ENCODE data around the gene NANP. TPM values are rescaled to one million over a fixed set of nuclear protein-coding genes. Genes with fewer than 3 reads are reported as not detected.
"Not testable (repeated sequence)": the region's sequence is repeated elsewhere in the genome, so short reads cannot be mapped to it uniquely, and the experiment has no call there.

Gene NANP
- total RNA-seq, 3 donors from 2014 or later, result 2.5 to 4.9 (median 2.6) TPM

- DNase-seq, result no peak
- ATAC-seq, result no peak
- Histone ChIP-seq H3K9me3 (no peaks in the 10 kb centered on the region), H3K4me1 (ENCODE audit: low read depth) (no peaks in the 10 kb centered on the region), H3K4me3 (no peak overlapping the region), H3K36me3 (ENCODE audit: low read depth) (no peaks in the 10 kb centered on the region)
- intact Hi-C loops (cut with DNase I, micrococcal nuclease), result no loop called here
- TF ChIP-seq CTCF (IDR thresholded peaks at IDR 0.05), result no peak
Observed at GRCh38 chr20:25601659-25602058, 22.2 kb downstream of the NANP start.

DNA sequence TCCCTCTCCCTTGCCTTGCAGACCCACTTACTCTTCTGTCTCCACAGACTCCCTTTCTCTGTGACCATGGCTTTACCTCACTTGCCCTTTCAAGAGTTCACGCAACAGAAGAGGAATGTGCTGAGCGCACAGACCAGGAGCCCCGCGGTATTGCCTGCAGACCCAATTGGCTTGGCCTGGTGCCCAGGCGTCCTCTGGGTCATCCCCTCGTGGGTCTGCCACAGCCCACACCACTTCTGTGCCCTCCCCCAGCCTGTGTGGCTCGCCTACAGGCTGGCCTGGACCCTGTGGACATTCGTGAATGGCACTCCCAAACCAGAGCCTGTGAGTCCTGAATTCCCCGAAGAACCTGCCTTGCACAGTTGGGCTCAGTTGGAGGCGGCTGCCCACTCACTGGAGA lies 23.2 kb downstream of the NANP start:
- TF ChIP-seq CTCF (IDR thresholded peaks at IDR 0.05), result no peak
- Histone ChIP-seq H3K4me3 (no peak overlapping the region), H3K36me3 (ENCODE audit: low read depth) (no peaks in the 10 kb centered on the region), H3K4me1 (ENCODE audit: low read depth) (no peaks in the 10 kb centered on the region), H3K9me3 (no peaks in the 10 kb centered on the region)
- no peak for ATAC-seq
- intact Hi-C loops (cut with DNase I, micrococcal nuclease), result no loop called here
- no peak for DNase-seq

DNA sequence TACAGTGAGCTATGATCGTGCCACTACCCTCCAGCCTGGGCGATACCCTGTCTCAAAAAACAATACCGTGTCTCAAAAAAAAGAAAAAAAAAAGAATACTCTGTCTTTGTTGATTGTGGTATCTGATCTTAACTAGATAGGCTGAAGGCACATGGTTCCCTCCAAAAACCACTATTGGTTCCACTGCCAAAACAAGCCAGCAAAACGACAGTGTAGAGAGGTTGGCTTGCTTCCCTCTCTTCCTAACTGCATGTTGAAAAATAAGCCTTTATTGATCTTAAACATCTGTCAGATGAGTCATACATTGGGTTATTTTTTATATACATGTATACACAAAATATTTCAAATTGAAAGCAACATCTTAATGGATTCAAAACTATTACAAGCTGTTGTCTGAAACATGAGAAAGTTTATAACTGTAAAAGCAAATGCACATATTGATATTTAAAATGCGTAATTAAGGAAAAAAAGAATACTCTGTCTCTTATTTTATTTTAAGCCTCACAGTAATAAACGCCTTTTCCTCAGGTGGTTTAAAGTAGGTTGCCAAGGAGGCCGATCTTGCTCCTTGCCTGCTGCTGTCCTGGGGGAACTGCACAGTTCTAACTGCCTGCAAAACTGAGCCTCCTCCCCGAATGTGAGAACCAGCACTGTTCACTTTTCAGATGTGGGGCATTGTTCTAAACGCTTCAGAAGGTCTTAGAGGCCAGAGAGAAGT lies 31.5 kb downstream of the NANP start:
- ATAC-seq (no peak), DNase-seq (no peak)
- H3K4me1 ChIP-seq (ENCODE audit: low read depth), result no peaks in the 10 kb centered on the region
- no peaks in the 10 kb centered on the region for H3K36me3 ChIP-seq (ENCODE audit: low read depth)
- no peak for TF ChIP-seq CTCF (IDR thresholded peaks at IDR 0.05)
- intact Hi-C loops (cut with DNase I, micrococcal nuclease), result no loop called here
- H3K4me3 ChIP-seq, result no peak overlapping the region
- no peaks in the 10 kb centered on the region for H3K9me3 ChIP-seq

DNA sequence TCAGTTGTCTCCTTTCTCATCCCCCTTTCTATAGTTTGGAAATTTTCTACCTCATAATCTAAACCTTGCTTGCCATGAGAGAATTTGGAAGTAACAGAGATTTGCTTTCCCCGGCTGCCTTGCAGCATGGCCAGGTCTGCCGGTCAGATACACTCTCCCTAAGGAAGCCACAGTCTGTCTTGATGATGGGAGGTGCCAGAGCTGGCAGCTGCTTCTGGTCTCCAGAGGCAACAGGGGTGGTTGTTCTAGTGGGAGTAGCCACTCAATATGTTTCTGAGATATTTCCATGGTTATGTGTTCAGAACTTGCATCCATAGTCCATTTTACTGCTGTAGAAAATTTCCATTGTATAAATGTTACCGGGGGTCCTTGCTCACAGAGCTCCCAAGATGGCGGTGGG lies 33.0 kb downstream of the NANP start:
- not testable (repeated sequence) for H3K4me1 ChIP-seq (ENCODE audit: low read depth); ATAC-seq

DNA sequence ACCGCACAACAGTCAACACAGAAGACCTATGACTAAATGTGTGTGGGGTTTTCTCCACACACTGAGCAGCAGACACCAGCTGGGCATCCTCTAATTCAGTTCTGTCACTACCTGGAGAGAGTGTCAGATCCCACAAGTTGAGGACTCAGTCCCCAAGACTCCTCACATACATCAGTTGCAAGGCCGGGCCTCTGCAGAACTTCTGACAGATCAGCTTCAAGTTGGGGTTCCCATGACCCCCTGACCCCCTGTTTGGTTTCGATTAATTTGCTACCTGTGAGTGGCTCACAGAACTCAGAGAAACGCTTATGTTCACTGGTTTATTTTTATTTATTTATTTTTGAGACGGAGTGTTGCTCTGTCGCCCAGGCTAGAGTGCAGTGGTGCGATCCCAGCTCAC lies 35.3 kb downstream of the NANP start:
- no peak for TF ChIP-seq CTCF (IDR thresholded peaks at IDR 0.05)
- DNase-seq, result no peak
- no peaks in the 10 kb centered on the region for H3K9me3 ChIP-seq
- intact Hi-C loops (cut with DNase I, micrococcal nuclease), result no loop called here
- H3K36me3 ChIP-seq (ENCODE audit: low read depth), result no peaks in the 10 kb centered on the region
- H3K4me3 ChIP-seq, result no peak overlapping the region
- H3K4me1 ChIP-seq (ENCODE audit: low read depth), result peaks cover 6% of the 10 kb centered on the region
- ATAC-seq, result no peak

More for the DNA sequence above, 33.0 kb downstream of the NANP start:
- H3K36me3 ChIP-seq (ENCODE audit: low read depth); H3K9me3 ChIP-seq; intact Hi-C loops (cut with DNase I, micrococcal nuclease); H3K4me3 ChIP-seq; DNase-seq: not testable (repeated sequence)

GRCh38 chr20:25587536-25587935 lies 36.3 kb downstream of the NANP start:
- H3K36me3 ChIP-seq (ENCODE audit: low read depth), result no peaks in the 10 kb centered on the region
- H3K4me3 ChIP-seq, result no peak overlapping the region
- intact Hi-C loops (cut with DNase I, micrococcal nuclease), result no loop called here
- DNase-seq (no peak), ATAC-seq (no peak)
- TF ChIP-seq CTCF (IDR thresholded peaks at IDR 0.05), result no peak
- no peaks in the 10 kb centered on the region for H3K9me3 ChIP-seq
- peaks cover 6% of the 10 kb centered on the region for H3K4me1 ChIP-seq (ENCODE audit: low read depth)

Measured in mucosa of descending colon (tissue), 3 donors.